GM12864 (cell line): Measurements from ENCODE around the gene SCAMP3.

ENCODE experiments used
- DNase-seq: peaks from one replicate; pipeline ENCODE4 v3.0.0-alpha.2; 2011; ENCODE audit warnings: low read depth
- H3K4me3 ChIP-seq: 2 replicates; pipeline ENCODE4 v1.5.1; 2011; ENCODE audit warnings: mild to moderate bottlenecking, low read depth, low read length, control low read depth
- TF ChIP-seq, protein P1 (sequence below): IDR thresholded peaks from 2 replicates; pipeline ENCODE4 v1.5.1; 2011; ENCODE audit warnings: low read depth, mild to moderate bottlenecking, moderate library complexity, low read length, control low read depth, inconsistent platforms; ENCODE audit errors: missing control alignments

SCAMP3 gene

DNA sequence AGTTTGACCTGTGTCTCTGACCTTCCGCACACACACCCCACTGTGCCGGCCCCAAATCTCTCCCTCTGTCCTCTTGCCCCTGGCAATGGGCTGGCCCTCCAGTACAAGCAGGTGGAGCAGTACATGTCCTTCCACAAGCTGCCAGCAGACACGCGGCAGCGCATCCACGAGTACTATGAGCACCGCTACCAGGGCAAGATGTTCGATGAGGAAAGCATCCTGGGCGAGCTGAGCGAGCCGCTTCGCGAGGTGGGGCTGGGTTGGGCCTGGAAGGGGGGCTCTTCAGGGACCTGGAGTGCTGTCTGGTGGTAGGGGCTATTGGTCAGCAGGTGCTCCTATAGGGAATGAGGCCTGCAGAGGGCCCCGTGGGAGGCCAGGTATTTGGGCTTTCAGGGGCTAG lies 22.9 kb upstream of the SCAMP3 start:
- H3K4me3 ChIP-seq: no peak overlapping the region
- no peak for DNase-seq
- TF ChIP-seq, protein P1, sequence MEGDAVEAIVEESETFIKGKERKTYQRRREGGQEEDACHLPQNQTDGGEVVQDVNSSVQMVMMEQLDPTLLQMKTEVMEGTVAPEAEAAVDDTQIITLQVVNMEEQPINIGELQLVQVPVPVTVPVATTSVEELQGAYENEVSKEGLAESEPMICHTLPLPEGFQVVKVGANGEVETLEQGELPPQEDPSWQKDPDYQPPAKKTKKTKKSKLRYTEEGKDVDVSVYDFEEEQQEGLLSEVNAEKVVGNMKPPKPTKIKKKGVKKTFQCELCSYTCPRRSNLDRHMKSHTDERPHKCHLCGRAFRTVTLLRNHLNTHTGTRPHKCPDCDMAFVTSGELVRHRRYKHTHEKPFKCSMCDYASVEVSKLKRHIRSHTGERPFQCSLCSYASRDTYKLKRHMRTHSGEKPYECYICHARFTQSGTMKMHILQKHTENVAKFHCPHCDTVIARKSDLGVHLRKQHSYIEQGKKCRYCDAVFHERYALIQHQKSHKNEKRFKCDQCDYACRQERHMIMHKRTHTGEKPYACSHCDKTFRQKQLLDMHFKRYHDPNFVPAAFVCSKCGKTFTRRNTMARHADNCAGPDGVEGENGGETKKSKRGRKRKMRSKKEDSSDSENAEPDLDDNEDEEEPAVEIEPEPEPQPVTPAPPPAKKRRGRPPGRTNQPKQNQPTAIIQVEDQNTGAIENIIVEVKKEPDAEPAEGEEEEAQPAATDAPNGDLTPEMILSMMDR: no peak

DNA sequence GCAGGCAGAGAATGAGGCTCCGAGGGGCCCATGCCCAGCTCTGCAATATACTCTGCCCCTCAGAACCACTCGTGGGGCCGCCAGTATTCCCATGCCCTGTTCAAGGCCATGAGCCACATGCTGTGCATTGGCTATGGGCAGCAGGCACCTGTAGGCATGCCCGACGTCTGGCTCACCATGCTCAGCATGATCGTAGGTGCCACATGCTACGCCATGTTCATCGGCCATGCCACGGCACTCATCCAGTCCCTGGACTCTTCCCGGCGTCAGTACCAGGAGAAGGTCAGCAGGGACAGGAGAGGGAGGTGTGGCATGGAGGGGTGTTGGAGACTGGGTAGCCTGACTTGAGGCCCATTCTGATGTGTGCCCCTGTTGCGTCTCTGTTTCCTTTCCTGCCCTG lies 22.3 kb upstream of the SCAMP3 start:
- DNase-seq: no peak
- TF ChIP-seq, protein P1: no peak

DNA sequence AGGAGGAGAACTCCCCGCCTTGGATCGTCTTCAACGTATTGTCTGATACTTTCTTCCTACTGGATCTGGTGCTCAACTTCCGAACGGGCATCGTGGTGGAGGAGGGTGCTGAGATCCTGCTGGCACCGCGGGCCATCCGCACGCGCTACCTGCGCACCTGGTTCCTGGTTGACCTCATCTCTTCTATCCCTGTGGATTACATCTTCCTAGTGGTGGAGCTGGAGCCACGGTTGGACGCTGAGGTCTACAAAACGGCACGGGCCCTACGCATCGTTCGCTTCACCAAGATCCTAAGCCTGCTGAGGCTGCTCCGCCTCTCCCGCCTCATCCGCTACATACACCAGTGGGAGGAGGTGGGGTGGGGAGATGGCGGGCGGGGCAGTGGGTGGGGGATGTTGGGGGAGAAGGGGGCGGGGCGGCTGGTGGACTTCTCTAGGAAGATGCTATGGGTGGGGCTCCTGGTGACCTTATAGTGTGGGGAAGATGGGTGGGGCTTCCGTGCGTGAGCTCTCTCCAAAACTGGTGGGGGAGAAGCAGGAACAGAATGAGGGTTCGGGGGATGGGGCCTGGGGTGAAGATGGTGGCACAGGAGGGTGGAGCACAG lies 20.4 kb upstream of the SCAMP3 start:
- H3K4me3 ChIP-seq: no peak overlapping the region
- DNase-seq: no peak
- TF ChIP-seq, protein P1: no peak

More for the DNA sequence above, 22.3 kb upstream of the SCAMP3 start:
- no peak overlapping the region for H3K4me3 ChIP-seq

DNA sequence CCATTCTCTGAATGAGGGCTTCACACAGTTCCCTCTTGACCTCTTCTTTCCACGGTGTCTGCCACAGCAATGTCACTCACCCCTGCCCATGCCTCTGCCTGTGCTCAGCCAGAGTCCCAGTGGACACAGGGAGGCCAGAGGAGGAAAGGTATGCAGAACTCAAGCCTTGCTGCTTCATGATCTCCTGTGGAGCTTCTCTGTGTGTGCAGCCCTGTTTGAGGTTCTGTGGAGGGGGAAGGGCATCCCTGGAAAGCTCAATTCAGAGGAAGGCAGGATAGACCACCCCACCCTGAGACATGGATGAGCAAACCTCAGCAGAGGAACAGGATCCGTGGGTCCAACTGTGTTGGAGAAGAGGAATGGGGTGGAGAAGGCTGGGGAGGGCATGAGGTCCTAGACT lies 17.1 kb upstream of the SCAMP3 start:
- TF ChIP-seq, protein P1: no peak
- H3K4me3 ChIP-seq: no peak overlapping the region
- DNase-seq: no peak

DNA sequence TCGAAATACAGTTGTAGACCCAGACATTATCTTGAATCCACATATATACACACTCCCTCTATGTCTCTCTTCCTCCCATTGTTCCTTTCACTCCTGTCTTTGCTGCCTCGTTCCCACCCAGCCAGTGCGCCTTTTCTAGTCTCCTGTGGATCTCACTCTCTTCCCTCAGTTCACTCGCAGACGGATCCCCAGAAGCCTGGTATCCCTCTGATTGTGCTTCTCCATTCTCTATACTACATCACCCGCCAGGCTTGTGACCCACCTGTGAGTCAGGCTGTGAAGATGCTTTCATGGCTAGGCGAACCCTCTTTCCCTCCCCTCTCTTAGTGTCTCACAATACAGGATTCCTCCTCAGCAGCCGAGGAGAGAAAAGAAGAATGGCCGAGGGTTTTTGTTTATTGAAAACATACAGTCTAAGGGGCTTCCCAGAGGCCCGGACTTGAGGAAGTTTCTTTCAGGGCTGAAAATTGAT lies 16.6 kb upstream of the SCAMP3 start:
- DNase-seq: no peak
- TF ChIP-seq, protein P1: no peak
- H3K4me3 ChIP-seq: no peak overlapping the region

DNA sequence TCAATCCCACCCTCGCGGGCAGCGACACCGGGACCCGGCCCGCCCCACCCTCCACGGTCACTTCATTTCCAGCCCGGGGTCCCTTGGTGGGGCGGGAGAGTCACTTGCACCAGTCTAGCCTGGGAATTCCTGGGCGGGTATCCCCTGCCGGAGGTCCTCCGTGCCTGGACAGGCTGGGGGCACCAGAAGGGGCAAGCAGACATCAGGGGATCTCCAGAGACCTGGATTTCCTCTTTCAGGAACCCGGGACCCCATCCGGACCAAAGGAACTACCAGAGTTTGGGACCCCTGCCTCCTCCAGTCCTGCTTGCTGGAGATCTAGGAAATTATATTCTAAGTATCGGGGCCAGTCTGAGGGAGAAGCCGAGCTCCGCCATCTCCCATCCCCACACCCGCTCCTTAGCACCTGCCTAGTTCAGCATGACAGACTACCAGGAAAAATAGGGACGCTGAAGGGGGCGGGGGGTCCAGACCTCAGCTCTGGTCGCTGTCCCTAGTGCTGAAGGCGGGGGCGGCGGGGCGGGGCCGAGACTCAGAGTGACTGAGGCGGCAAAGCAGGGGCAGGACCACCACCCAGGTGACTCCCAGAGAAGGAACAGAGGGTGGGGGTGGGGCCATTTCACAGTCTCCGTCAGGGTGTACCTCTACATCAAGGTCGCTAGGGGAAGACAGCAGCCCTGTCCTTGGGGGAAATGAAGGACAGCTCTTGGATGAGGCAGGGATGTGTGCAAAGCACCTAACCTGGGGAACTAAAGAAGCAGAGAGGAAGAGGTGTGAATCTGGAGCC lies 15.9 kb upstream of the SCAMP3 start:
- TF ChIP-seq, protein P1: peak; percentile 67
- peak overlapping the region; percentile 69 for H3K4me3 ChIP-seq
- no peak for DNase-seq
